BE2C (cell line): ENCODE results near the gene HIF1A.

Experiments used
- DNase-seq: peaks from one replicate; pipeline ENCODE4 v3.0.0-alpha.2; 2020
- H3K27me3 ChIP-seq: fragments of 250-450 bp; sonication (Bioruptor Pico); 2 replicates; pipeline ENCODE4 v1.5.1; 2020; ENCODE audit warnings: mild to moderate bottlenecking
- H3K36me3 ChIP-seq: fragments of 250-450 bp; sonication (Bioruptor Pico); 2 replicates; pipeline ENCODE4 v1.5.1; 2020; ENCODE audit warnings: mild to moderate bottlenecking
- H3K4me1 ChIP-seq: fragments of 250-450 bp; sonication (Bioruptor Pico); 2 replicates; pipeline ENCODE4 v1.5.1; 2020
- H3K4me3 ChIP-seq: 2 replicates; pipeline ENCODE4 v1.5.1; 2011; ENCODE audit warnings: low read depth, low read length
- H3K9me3 ChIP-seq: fragments of 250-450 bp; sonication (Bioruptor Pico); 2 replicates; pipeline ENCODE4 v1.5.1; 2020
- CTCF ChIP-seq: IDR thresholded peaks from 2 replicates; pipeline ENCODE4 v1.5.1; 2012; ENCODE audit warnings: mild to moderate bottlenecking, low read depth, low read length

The HIF1A gene

GRCh38 chr14:61718039-61718438 lies 22.7 kb downstream of the HIF1A start:
- DNase-seq: no peak
- H3K27me3 ChIP-seq: no peaks in the 10 kb centered on the region
- no peak overlapping the region for H3K4me3 ChIP-seq
- peaks cover 32% of the 10 kb centered on the region for H3K36me3 ChIP-seq
- H3K9me3 ChIP-seq: no peaks in the 10 kb centered on the region
- peaks cover 26% of the 10 kb centered on the region for H3K4me1 ChIP-seq
- no peak for TF ChIP-seq CTCF

GRCh38 chr14:61719344-61720293 lies 24.3 kb downstream of the HIF1A start:
- no peak for DNase-seq
- Histone ChIP-seq H3K4me3 (no peak overlapping the region), H3K36me3 (peaks cover 43% of the 10 kb centered on the region), H3K9me3 (no peaks in the 10 kb centered on the region), H3K27me3 (no peaks in the 10 kb centered on the region), H3K4me1 (peaks cover 26% of the 10 kb centered on the region)
- TF ChIP-seq CTCF: no peak

- no peaks in the 10 kb centered on the region for H3K9me3 ChIP-seq
- peaks cover 49% of the 10 kb centered on the region for H3K36me3 ChIP-seq
- H3K27me3 ChIP-seq: no peaks in the 10 kb centered on the region
- H3K4me3 ChIP-seq: no peak overlapping the region
- no peak for TF ChIP-seq CTCF
- peaks cover 26% of the 10 kb centered on the region for H3K4me1 ChIP-seq
- no peak for DNase-seq
Observed at GRCh38 chr14:61720294-61720661, 25.0 kb downstream of the HIF1A start.

GRCh38 chr14:61720741-61721140 lies 25.4 kb downstream of the HIF1A start:
- Histone ChIP-seq H3K27me3 (no peaks in the 10 kb centered on the region), H3K36me3 (peaks cover 54% of the 10 kb centered on the region), H3K9me3 (no peaks in the 10 kb centered on the region), H3K4me3 (no peak overlapping the region), H3K4me1 (peaks cover 23% of the 10 kb centered on the region)
- TF ChIP-seq CTCF: no peak
- no peak for DNase-seq

GRCh38 chr14:61724133-61724532 lies 28.8 kb downstream of the HIF1A start:
- Histone ChIP-seq H3K9me3 (no peaks in the 10 kb centered on the region), H3K4me1 (peaks cover 9% of the 10 kb centered on the region), H3K36me3 (peaks cover 88% of the 10 kb centered on the region)

More at GRCh38 chr14:61724133-61724532, 28.8 kb downstream of the HIF1A start:
- Histone ChIP-seq H3K27me3 (no peaks in the 10 kb centered on the region), H3K4me3 (no peak overlapping the region)
- no peak for DNase-seq
- no peak for TF ChIP-seq CTCF
